MCF 10A (cell line): ENCODE measurements around the gene RNF112. TPM values are rescaled to one million over a fixed set of nuclear protein-coding genes. Genes with fewer than 3 reads are reported as not detected.

ENCODE experiments used
- BruUV-seq: library from RNA; stranded (reverse); fragments of 400-500 nt; replicated peaks from 2 replicates; lab custom pipeline; 2021; lab: Mats Ljungman, UMichigan
- CTCF ChIA-PET: fragments of 300-600 bp; sonication (Branson Sonifier 250); formaldehyde crosslinking; extraction: SDS; loops from one replicate; lab custom pipeline; 2021; ENCODE audit warnings: antibody characterized with exemption, inconsistent platforms; lab: Yijun Ruan, JAX
- POLR2A ChIA-PET: fragments of 300-600, 350-650 bp; sonication (Branson Sonifier 250); formaldehyde crosslinking; extraction: SDS; loops from one replicate; lab custom pipeline; 2020; ENCODE audit warnings: antibody characterized with exemption, inconsistent platforms; lab: Yijun Ruan, JAX
- DNase-seq: peaks from one replicate; pipeline ENCODE4 v3.0.0-alpha.2; 2018; ENCODE audit not compliant: unreplicated experiment
- H3K27ac Mint-ChIP-seq: one replicate; pipeline ENCODE4 v1.8.0; 2022; ENCODE audit warnings: mild to moderate bottlenecking, low read depth, mixed read lengths; ENCODE audit not compliant: unreplicated experiment
- H3K27me3 Mint-ChIP-seq: one replicate; pipeline ENCODE4 v1.8.0; 2022; ENCODE audit warnings: mixed read lengths; ENCODE audit not compliant: insufficient read depth, unreplicated experiment
- H3K36me3 Mint-ChIP-seq: one replicate; pipeline ENCODE4 v1.8.0; 2022; ENCODE audit warnings: mild to moderate bottlenecking, moderate library complexity, mixed read lengths; ENCODE audit not compliant: insufficient read depth, unreplicated experiment
- H3K4me1 Mint-ChIP-seq: one replicate; pipeline ENCODE4 v1.8.0; 2022; ENCODE audit warnings: mixed read lengths; ENCODE audit not compliant: insufficient read depth, unreplicated experiment
- H3K4me3 Mint-ChIP-seq: one replicate; pipeline ENCODE4 v1.8.0; 2022; ENCODE audit warnings: mild to moderate bottlenecking, moderate library complexity, mixed read lengths; ENCODE audit not compliant: unreplicated experiment
- H3K9me3 Mint-ChIP-seq: one replicate; pipeline ENCODE4 v1.8.0; 2022; ENCODE audit warnings: mixed read lengths; ENCODE audit not compliant: unreplicated experiment
- intact Hi-C: fragments of 100-400 bp; cut with micrococcal nuclease; formaldehyde crosslinking; loops from 2 replicates; pipeline ENCODE4 v1.14.1; 2022
- total RNA-seq: library from RNA; stranded (reverse); gene quantifications from 2 replicates; pipeline ENCODE4 v1.2.3, GENCODE V29; 2022
- TF ChIP-seq, protein P1 (sequence below): fragments of 200-600 bp; IDR thresholded peaks from one replicate; pipeline ENCODE4 v1.8.0; 2022; ENCODE audit warnings: antibody characterized with exemption, mild to moderate bottlenecking; ENCODE audit not compliant: unreplicated experiment

The RNF112 gene
- total RNA-seq, 1 experiment from 2014 or later, result not detected

DNA sequence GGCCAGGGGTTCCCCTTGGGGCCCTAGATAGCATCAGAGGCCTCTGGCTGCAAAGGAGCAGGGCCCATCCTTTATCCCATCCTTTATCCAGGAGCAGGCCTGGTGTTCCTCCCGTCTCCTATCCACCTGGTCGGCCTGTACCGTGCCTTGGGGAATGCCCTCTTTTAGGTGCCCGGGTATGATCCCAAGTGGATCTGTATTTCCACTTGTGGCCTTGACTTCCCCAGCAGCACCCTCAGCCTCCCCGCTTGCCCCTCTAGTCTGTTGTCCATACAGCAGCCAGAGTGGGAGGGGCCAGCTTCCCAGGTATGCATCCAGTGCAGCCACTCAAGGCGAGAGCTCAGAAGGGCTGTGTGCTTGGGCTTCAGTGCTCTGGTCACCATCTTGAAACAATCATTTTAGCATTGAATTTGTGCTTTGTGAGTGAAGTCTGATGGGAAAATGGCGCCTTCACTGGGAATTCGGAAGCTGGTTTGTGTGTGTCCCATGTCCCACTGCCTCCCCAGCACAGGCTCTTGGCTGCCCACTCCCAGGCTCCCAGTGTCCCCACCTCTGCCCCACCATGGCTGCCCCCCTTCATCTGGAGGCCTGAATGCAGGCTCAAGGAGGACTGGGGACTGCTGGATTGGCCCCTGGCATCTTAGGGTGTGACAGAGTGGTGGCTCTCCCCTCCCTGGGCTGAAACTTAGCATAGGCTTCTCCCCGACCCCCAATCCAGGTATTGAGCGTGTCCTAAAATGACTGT is 3.3 kb upstream of the RNF112 start:
- H3K27me3 Mint-ChIP-seq, result no peaks in the 10 kb centered on the region
- TF ChIP-seq, protein P1, sequence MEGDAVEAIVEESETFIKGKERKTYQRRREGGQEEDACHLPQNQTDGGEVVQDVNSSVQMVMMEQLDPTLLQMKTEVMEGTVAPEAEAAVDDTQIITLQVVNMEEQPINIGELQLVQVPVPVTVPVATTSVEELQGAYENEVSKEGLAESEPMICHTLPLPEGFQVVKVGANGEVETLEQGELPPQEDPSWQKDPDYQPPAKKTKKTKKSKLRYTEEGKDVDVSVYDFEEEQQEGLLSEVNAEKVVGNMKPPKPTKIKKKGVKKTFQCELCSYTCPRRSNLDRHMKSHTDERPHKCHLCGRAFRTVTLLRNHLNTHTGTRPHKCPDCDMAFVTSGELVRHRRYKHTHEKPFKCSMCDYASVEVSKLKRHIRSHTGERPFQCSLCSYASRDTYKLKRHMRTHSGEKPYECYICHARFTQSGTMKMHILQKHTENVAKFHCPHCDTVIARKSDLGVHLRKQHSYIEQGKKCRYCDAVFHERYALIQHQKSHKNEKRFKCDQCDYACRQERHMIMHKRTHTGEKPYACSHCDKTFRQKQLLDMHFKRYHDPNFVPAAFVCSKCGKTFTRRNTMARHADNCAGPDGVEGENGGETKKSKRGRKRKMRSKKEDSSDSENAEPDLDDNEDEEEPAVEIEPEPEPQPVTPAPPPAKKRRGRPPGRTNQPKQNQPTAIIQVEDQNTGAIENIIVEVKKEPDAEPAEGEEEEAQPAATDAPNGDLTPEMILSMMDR, result no peak
- peaks cover 5% of the 10 kb centered on the region for H3K36me3 Mint-ChIP-seq
- ChIA-PET CTCF (no interaction called here), POLR2A (interaction anchor here (0.6 kb wide), 1 partner anchor 45 kb away, joined by 3 read pairs; the partner anchor contains the start of gene B9D1)
- BruUV-seq, result no TSS peak
- intact Hi-C loops, result no loop called here
- peaks cover 7% of the 10 kb centered on the region for H3K9me3 Mint-ChIP-seq
- H3K27ac Mint-ChIP-seq, result no peak overlapping the region
- no peak for DNase-seq
- peaks cover 15% of the 10 kb centered on the region for H3K4me1 Mint-ChIP-seq
- no peak overlapping the region for H3K4me3 Mint-ChIP-seq

DNA sequence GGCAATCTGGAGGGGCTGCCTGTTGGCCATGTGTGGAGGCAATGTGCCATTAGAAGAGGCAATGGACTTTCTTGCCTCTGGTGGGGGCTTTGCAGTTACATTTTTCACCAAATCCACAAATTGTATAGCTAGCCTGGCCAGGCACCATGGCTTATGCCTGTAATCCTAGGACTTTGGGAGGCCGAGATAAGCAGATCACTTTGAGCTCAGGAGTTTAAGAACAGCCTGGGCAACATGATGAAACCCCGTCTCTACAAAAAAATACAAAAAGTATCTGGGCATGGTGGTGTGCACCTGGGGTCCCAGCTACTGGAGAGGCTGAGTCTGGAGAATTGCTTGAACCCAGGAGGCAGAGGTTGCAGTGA is 2.7 kb upstream of the RNF112 start:
- POLR2A ChIA-PET, result interaction anchor here (0.6 kb wide), 1 partner anchor 46 kb away, joined by 3 read pairs; the partner anchor contains the start of gene B9D1
- peaks cover 5% of the 10 kb centered on the region for H3K36me3 Mint-ChIP-seq
- no peak for DNase-seq
- TF ChIP-seq, protein P1, result no peak
- H3K27ac Mint-ChIP-seq, result no peak overlapping the region
- H3K4me3 Mint-ChIP-seq, result no peak overlapping the region
- CTCF ChIA-PET, result interaction anchor here (0.9 kb wide), 1 partner anchor 39 kb away, joined by 3 read pairs; no protein-coding TSS in a partner anchor
- BruUV-seq, result no TSS peak
- H3K9me3 Mint-ChIP-seq, result peaks cover 6% of the 10 kb centered on the region
- no peaks in the 10 kb centered on the region for H3K27me3 Mint-ChIP-seq
- peaks cover 15% of the 10 kb centered on the region for H3K4me1 Mint-ChIP-seq
- intact Hi-C loops, result no loop called here

DNA sequence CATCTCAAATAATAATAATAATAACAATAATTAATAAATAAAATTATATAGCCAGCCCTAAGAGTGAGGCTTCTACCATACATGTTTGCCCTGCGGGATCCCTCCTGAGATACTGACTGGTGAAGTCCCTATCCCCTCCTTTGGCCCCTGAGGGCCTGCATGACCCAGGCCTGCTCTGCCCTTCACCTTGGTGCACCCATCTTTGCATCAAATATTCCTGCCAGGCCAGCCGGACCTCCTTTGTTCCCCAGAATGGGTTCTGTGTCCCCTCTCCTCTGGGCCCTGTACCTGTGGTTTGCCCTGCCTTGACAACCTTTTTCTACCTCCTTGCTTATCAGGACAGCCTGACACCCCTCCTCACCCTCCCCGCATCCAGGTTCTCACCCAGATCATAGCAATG is 2.0 kb upstream of the RNF112 start:
- BruUV-seq, result no TSS peak
- ChIA-PET POLR2A (interaction anchor here (0.8 to 1.0 kb wide), 2 partner anchors 16 to 31 kb away, joined by 3 to 4 read pairs; partner anchors contain the start of gene MAPK7), CTCF (interaction anchor here (0.6 to 0.9 kb wide), 3 partner anchors 9 to 43 kb away, joined by 3 read pairs; no protein-coding TSS in a partner anchor)
- Mint-ChIP-seq H3K4me1 (peaks cover 15% of the 10 kb centered on the region), H3K9me3 (no peaks in the 10 kb centered on the region), H3K36me3 (peaks cover 5% of the 10 kb centered on the region), H3K27ac (no peak overlapping the region), H3K27me3 (no peaks in the 10 kb centered on the region), H3K4me3 (no peak overlapping the region)
- no peak for DNase-seq
- TF ChIP-seq, protein P1, result no peak
- intact Hi-C loops, result no loop called here

DNA sequence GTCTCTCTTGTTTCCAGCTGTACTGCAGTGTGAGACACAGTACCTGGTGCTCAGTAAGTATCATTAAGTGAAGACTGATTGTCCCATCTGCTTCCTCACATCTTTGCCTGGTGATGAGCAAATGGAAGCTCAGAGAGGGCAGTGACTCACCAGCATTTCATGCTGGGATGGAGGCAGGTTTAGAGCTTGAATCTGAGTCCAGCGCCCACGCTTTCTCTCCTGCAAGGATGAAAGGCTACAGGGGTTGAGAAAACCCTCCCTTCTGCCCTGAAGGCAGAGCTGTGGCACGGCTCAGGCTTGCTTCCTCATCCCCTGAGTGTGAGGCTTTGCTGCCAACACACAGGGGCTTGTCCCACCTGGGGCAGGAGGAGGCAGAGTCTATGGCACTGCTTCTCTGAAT is 1.5 kb upstream of the RNF112 start:
- TF ChIP-seq, protein P1, result no peak
- Mint-ChIP-seq H3K4me3 (no peak overlapping the region), H3K27ac (no peak overlapping the region), H3K4me1 (peaks cover 15% of the 10 kb centered on the region), H3K36me3 (peaks cover 5% of the 10 kb centered on the region), H3K9me3 (no peaks in the 10 kb centered on the region), H3K27me3 (no peaks in the 10 kb centered on the region)
- intact Hi-C loops, result no loop called here
- BruUV-seq, result no TSS peak
- peak; percentile 86 for DNase-seq
- ChIA-PET POLR2A (interaction anchor here (0.8 to 1.0 kb wide), 2 partner anchors 16 to 31 kb away, joined by 3 to 4 read pairs; partner anchors contain the start of gene MAPK7), CTCF (interaction anchor here (0.6 to 0.9 kb wide), 3 partner anchors 8 to 44 kb away, joined by 3 read pairs; no protein-coding TSS in a partner anchor)
